HEK293 (cell line): ENCODE results near the gene STAM2.

ENCODE experiments used
- CTCF ChIA-PET: fragments of 350-600 bp; formaldehyde crosslinking; extraction: SDS; loops from one replicate; lab custom pipeline; 2021; ENCODE audit warnings: antibody characterized with exemption; lab: Yijun Ruan, JAX
- POLR2A ChIA-PET: fragments of 300-600 bp; formaldehyde crosslinking; extraction: SDS; loops from one replicate; lab custom pipeline; 2020; ENCODE audit warnings: antibody characterized with exemption, inconsistent platforms; lab: Yijun Ruan, JAX
- H3K27ac ChIP-seq: fragments of 200-500 bp; sonication (Bioruptor generic); 2 replicates; pipeline ENCODE4 v1.5.1; 2014; ENCODE audit warnings: low read depth, low read length, control low read depth, inconsistent platforms; ENCODE audit errors: extremely low read depth
- H3K36me3 ChIP-seq, 2 experiments: fragments of 200-500 bp in 1 of 2; sonication (Bioruptor generic) in 1 of 2; 1 replicate in 1 of 2; 2 replicates in 1 of 2; pipeline ENCODE4 v1.5.1; 2014 to 2017; ENCODE audit warnings: inconsistent platforms in 2 of 2, low read length in 2 of 2; ENCODE audit not compliant: control insufficient read depth in 2 of 2, insufficient read depth in 1 of 2
- H3K4me1 ChIP-seq: fragments of 200-500 bp; sonication (Bioruptor generic); 2 replicates; pipeline ENCODE4 v1.5.1; 2014; ENCODE audit warnings: mild to moderate bottlenecking, low read length, inconsistent platforms; ENCODE audit not compliant: control insufficient read depth, insufficient read depth
- H3K4me3 ChIP-seq: 2 replicates; pipeline ENCODE4 v1.5.1; 2011; ENCODE audit warnings: low read depth, mild to moderate bottlenecking, control low read depth, low read length, moderate library complexity
- H3K9me3 ChIP-seq: fragments of 200-500 bp; sonication (Bioruptor generic); 2 replicates; pipeline ENCODE4 v1.5.1; 2014; ENCODE audit warnings: low read depth, low read length, inconsistent platforms; ENCODE audit not compliant: control insufficient read depth, insufficient read depth
- AEBP2 ChIP-seq: fragments of 450-650 bp; formaldehyde crosslinking; IDR thresholded peaks from 2 replicates; pipeline ENCODE4 v1.5.1; 2016; ENCODE audit warnings: missing biosample characterization, missing genetic modification characterization, borderline replicate concordance
- ATF2 ChIP-seq: fragments of 450-650 bp; formaldehyde crosslinking; IDR thresholded peaks from 2 replicates; pipeline ENCODE4 v1.5.1; 2016; ENCODE audit warnings: missing biosample characterization, missing genetic modification characterization, low read depth
- GLI2 ChIP-seq: fragments of 450-650 bp; formaldehyde crosslinking; IDR thresholded peaks from 2 replicates; pipeline ENCODE4; 2017; ENCODE audit warnings: missing biosample characterization, missing genetic modification characterization, low read depth, borderline replicate concordance
- KLF1 ChIP-seq: fragments of 450-650 bp; formaldehyde crosslinking; IDR thresholded peaks from 2 replicates; pipeline ENCODE4 v1.5.1; 2016; ENCODE audit warnings: missing biosample characterization, missing genetic modification characterization
- MEIS1 ChIP-seq: sonication (generic); formaldehyde crosslinking; IDR thresholded peaks from 2 replicates; pipeline ENCODE4 v1.8.1; 2022; ENCODE audit warnings: missing genetic modification reagents, mild to moderate bottlenecking, borderline replicate concordance
- OSR2 ChIP-seq: fragments of 450-650 bp; formaldehyde crosslinking; IDR thresholded peaks from 2 replicates; pipeline ENCODE4 v1.5.1; 2016; ENCODE audit warnings: missing biosample characterization, missing genetic modification characterization
- PRDM4 ChIP-seq: fragments of 450-650 bp; formaldehyde crosslinking; IDR thresholded peaks from 2 replicates; pipeline ENCODE4 v1.5.1; 2017; ENCODE audit warnings: missing biosample characterization, missing genetic modification characterization
- TRIM28 ChIP-seq: IDR thresholded peaks from 2 replicates; pipeline ENCODE4 v1.6.1; 2011; ENCODE audit warnings: low read length, control low read depth, borderline replicate concordance
- YY1 ChIP-seq: fragments of 450-650 bp; formaldehyde crosslinking; IDR thresholded peaks from 2 replicates; pipeline ENCODE4 v1.5.1; 2018; ENCODE audit warnings: missing biosample characterization, missing genetic modification characterization
- YY2 ChIP-seq: fragments of 450-650 bp; formaldehyde crosslinking; IDR thresholded peaks from 2 replicates; pipeline ENCODE4 v1.5.1; 2016; ENCODE audit warnings: missing biosample characterization, missing genetic modification characterization
- ZNF155 ChIP-seq: fragments of 450-650 bp; formaldehyde crosslinking; IDR thresholded peaks from 2 replicates; pipeline ENCODE4 v1.5.1; 2016; ENCODE audit warnings: missing biosample characterization, missing genetic modification characterization
- ZNF223 ChIP-seq: fragments of 450-650 bp; formaldehyde crosslinking; IDR thresholded peaks from 2 replicates; pipeline ENCODE4 v1.5.1; 2016; ENCODE audit warnings: missing biosample characterization, missing genetic modification characterization
- ZNF324 ChIP-seq: fragments of 450-650 bp; formaldehyde crosslinking; IDR thresholded peaks from 2 replicates; pipeline ENCODE4 v1.5.1; 2016; ENCODE audit warnings: missing biosample characterization, missing genetic modification characterization
- ZNF423 ChIP-seq: fragments of 450-650 bp; formaldehyde crosslinking; IDR thresholded peaks from 2 replicates; pipeline ENCODE4 v1.5.1; 2016; ENCODE audit warnings: missing biosample characterization, missing genetic modification characterization
- ZNF433 ChIP-seq: fragments of 450-650 bp; formaldehyde crosslinking; IDR thresholded peaks from 2 replicates; pipeline ENCODE4 v1.5.1; 2016; ENCODE audit warnings: missing biosample characterization, missing genetic modification characterization, low read depth
- ZNF549 ChIP-seq: fragments of 450-650 bp; IDR thresholded peaks from 2 replicates; pipeline ENCODE4 v1.5.1; 2018; ENCODE audit warnings: missing biosample characterization, missing genetic modification characterization, mild to moderate bottlenecking, inconsistent platforms, moderate library complexity
- ZNF558 ChIP-seq: fragments of 450-650 bp; formaldehyde crosslinking; IDR thresholded peaks from 2 replicates; pipeline ENCODE4 v1.5.1; 2016; ENCODE audit warnings: missing biosample characterization, missing genetic modification characterization
- ZNF580 ChIP-seq: fragments of 450-650 bp; formaldehyde crosslinking; IDR thresholded peaks from 2 replicates; pipeline ENCODE4 v1.5.1; 2016; ENCODE audit warnings: missing biosample characterization, missing genetic modification characterization
- ZNF585B ChIP-seq: fragments of 450-650 bp; formaldehyde crosslinking; IDR thresholded peaks from 2 replicates; pipeline ENCODE4 v1.5.1; 2016; ENCODE audit warnings: missing biosample characterization, missing genetic modification characterization
- ZNF610 ChIP-seq: fragments of 450-650 bp; formaldehyde crosslinking; IDR thresholded peaks from 2 replicates; pipeline ENCODE4 v1.5.1; 2016; ENCODE audit warnings: missing biosample characterization, missing genetic modification characterization, borderline replicate concordance
- ZNF792 ChIP-seq: fragments of 450-650 bp; formaldehyde crosslinking; IDR thresholded peaks from 2 replicates; pipeline ENCODE4 v1.5.1; 2016; ENCODE audit warnings: missing biosample characterization, missing genetic modification characterization
- ZNF837 ChIP-seq: fragments of 450-650 bp; formaldehyde crosslinking; IDR thresholded peaks from 2 replicates; pipeline ENCODE4 v1.5.1; 2016; ENCODE audit warnings: missing biosample characterization, missing genetic modification characterization
- TF ChIP-seq, protein P1 (sequence below): fragments of 450-650 bp; formaldehyde crosslinking; IDR thresholded peaks from 2 replicates; pipeline ENCODE4 v1.5.1; 2016; ENCODE audit warnings: missing biosample characterization, missing genetic modification characterization, borderline replicate concordance
- TF ChIP-seq, protein P2 (sequence below): fragments of 450-650 bp; formaldehyde crosslinking; IDR thresholded peaks from 2 replicates; pipeline ENCODE4 v1.5.1; 2016; ENCODE audit warnings: missing biosample characterization, missing genetic modification characterization

Gene STAM2

DNA sequence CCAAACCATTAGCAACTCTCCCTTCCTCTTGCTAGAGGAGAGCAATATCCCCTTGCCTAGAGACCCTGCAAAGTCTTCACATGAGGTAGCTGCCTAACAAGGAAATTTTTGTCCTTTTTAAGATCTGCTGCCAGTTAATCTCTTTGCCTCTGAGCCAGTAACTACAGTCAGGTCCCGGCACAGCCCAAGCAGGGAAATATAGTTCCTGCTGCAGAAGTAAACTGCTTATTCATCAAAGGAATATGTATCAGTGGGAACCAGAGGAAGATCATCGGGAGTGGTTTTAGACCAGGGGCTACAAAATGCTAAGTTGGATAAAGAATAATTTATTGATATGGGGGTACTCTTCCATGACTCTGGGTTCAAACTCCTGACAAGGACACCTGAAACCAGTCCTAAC, 107.3 kb downstream of the STAM2 start:
- H3K4me3 ChIP-seq, result no peak overlapping the region
- H3K27ac ChIP-seq, result no peak overlapping the region
- H3K36me3 ChIP-seq, result no peaks in the 10 kb centered on the region
- POLR2A ChIA-PET, result no interaction called here
- CTCF ChIA-PET, result no interaction called here
- H3K4me1 ChIP-seq, result no peaks in the 10 kb centered on the region
- no peak for TF ChIP-seq ZNF585B
- no peak for TF ChIP-seq ZNF223
- TF ChIP-seq ZNF837 (tag by site-specific recombination), result no peak
- TF ChIP-seq, protein P1, sequence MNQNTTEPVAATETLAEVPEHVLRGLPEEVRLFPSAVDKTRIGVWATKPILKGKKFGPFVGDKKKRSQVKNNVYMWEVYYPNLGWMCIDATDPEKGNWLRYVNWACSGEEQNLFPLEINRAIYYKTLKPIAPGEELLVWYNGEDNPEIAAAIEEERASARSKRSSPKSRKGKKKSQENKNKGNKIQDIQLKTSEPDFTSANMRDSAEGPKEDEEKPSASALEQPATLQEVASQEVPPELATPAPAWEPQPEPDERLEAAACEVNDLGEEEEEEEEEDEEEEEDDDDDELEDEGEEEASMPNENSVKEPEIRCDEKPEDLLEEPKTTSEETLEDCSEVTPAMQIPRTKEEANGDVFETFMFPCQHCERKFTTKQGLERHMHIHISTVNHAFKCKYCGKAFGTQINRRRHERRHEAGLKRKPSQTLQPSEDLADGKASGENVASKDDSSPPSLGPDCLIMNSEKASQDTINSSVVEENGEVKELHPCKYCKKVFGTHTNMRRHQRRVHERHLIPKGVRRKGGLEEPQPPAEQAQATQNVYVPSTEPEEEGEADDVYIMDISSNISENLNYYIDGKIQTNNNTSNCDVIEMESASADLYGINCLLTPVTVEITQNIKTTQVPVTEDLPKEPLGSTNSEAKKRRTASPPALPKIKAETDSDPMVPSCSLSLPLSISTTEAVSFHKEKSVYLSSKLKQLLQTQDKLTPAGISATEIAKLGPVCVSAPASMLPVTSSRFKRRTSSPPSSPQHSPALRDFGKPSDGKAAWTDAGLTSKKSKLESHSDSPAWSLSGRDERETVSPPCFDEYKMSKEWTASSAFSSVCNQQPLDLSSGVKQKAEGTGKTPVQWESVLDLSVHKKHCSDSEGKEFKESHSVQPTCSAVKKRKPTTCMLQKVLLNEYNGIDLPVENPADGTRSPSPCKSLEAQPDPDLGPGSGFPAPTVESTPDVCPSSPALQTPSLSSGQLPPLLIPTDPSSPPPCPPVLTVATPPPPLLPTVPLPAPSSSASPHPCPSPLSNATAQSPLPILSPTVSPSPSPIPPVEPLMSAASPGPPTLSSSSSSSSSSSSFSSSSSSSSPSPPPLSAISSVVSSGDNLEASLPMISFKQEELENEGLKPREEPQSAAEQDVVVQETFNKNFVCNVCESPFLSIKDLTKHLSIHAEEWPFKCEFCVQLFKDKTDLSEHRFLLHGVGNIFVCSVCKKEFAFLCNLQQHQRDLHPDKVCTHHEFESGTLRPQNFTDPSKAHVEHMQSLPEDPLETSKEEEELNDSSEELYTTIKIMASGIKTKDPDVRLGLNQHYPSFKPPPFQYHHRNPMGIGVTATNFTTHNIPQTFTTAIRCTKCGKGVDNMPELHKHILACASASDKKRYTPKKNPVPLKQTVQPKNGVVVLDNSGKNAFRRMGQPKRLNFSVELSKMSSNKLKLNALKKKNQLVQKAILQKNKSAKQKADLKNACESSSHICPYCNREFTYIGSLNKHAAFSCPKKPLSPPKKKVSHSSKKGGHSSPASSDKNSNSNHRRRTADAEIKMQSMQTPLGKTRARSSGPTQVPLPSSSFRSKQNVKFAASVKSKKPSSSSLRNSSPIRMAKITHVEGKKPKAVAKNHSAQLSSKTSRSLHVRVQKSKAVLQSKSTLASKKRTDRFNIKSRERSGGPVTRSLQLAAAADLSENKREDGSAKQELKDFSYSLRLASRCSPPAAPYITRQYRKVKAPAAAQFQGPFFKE (tag by site-specific recombination), result no peak
- TF ChIP-seq ATF2 (tag by site-specific recombination), result no peak
- TF ChIP-seq ZNF549, result no peak
- no peaks in the 10 kb centered on the region for H3K9me3 ChIP-seq

DNA sequence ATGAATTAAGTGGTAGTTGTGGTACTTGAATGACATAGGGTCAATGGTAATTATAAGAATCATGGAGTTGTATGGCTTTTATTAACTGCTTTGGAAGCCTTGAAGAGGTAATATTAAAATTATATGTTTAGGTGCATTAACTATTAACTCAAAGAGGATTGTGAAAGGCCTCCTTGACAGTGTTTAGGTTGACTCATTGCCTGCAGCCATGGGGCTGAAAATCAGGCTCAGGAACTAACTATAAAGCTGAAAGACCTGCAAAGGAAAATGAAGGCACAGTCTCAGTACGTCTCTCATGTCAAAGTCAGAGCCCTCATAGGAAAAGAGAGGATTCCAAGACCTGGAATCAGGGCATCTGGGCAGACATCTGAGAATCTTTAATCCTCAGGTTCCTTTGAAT, 107.7 kb downstream of the STAM2 start:
- ChIA-PET POLR2A (no interaction called here), CTCF (no interaction called here)
- H3K4me1 ChIP-seq, result no peaks in the 10 kb centered on the region
- no peak overlapping the region for H3K4me3 ChIP-seq
- no peak overlapping the region for H3K27ac ChIP-seq
- TF ChIP-seq PRDM4 (tag by site-specific recombination) (no peak), ZNF580 (no peak), ZNF558 (tag by site-specific recombination) (no peak), ZNF610 (tag by site-specific recombination) (no peak), KLF1 (no peak), ZNF324 (tag by site-specific recombination) (no peak), YY1 (no peak), ZNF792 (no peak), GLI2 (tag by site-specific recombination) (no peak), OSR2 (no peak), ZNF433 (tag by site-specific recombination) (no peak), ZNF585B (no peak), ZNF155 (tag by site-specific recombination) (no peak), ZNF423 (tag by site-specific recombination) (no peak), AEBP2 (tag by site-specific recombination) (no peak), TRIM28 (no peak), YY2 (no peak), MEIS1 (no peak)
- TF ChIP-seq, protein P2, sequence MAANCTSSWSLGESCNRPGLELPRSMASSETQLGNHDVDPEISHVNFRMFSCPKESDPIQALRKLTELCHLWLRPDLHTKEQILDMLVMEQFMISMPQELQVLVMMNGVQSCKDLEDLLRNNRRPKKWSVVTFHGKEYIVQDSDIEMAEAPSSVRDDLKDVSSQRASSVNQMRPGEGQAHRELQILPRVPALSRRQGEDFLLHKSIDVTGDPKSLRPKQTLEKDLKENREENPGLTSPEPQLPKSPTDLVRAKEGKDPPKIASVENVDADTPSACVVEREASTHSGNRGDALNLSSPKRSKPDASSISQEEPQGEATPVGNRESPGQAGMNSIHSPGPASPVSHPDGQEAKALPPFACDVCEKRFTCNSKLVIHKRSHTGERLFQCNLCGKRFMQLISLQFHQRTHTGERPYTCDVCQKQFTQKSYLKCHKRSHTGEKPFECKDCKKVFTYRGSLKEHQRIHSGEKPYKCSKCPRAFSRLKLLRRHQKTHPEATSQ, result no peak
- H3K9me3 ChIP-seq, result no peaks in the 10 kb centered on the region
- H3K36me3 ChIP-seq, result no peaks in the 10 kb centered on the region
